Nephron (organoid): ENCODE data around the gene DEAF1.
"Not testable (repeated sequence)": the region's sequence is repeated elsewhere in the genome, so short reads cannot be mapped to it uniquely, and the experiment has no call there.

Source experiments
- H3K27ac Mint-ChIP-seq, 3 experiments: 2 replicates each; pipeline ENCODE4 v1.8.0; 2020; ENCODE audit warnings: mixed read lengths in 3 of 3, mild to moderate bottlenecking in 2 of 3, moderate library complexity in 1 of 3
- H3K27me3 Mint-ChIP-seq: 2 replicates; pipeline ENCODE4 v1.8.0; 2021; ENCODE audit warnings: low read depth, mild to moderate bottlenecking, moderate library complexity, mixed read lengths
- H3K36me3 Mint-ChIP-seq: 2 replicates; pipeline ENCODE4 v1.8.0; 2020; ENCODE audit warnings: low read depth, mixed read lengths
- H3K4me1 Mint-ChIP-seq: 2 replicates; pipeline ENCODE4 v1.8.0; 2020; ENCODE audit warnings: mixed read lengths
- H3K4me3 Mint-ChIP-seq, 3 experiments: 2 replicates each; pipeline ENCODE4 v1.8.0; 2020; ENCODE audit warnings: mild to moderate bottlenecking in 3 of 3, mixed read lengths in 3 of 3, moderate library complexity in 2 of 3
- H3K9me3 Mint-ChIP-seq: 2 replicates; pipeline ENCODE4 v1.8.0; 2020; ENCODE audit warnings: mixed read lengths
- CTCF ChIP-seq, 3 experiments: fragments of 200-600 bp; sonication (generic); IDR thresholded peaks; one replicate each; pipeline ENCODE4 v1.5.0; 2021; ENCODE audit warnings: antibody characterized with exemption in 3 of 3; ENCODE audit not compliant: unreplicated experiment in 3 of 3

Gene DEAF1

GRCh38 chr11:693887-694562, 997 bp downstream of the DEAF1 start:
- Mint-ChIP-seq H3K27ac (peak overlapping the region; percentile 83 to 93 (median 93)), H3K4me3 (peak overlapping the region; percentile 80 to 90 (median 90)), H3K36me3 (peaks cover 11% of the 10 kb centered on the region), H3K27me3 (peaks cover 5% of the 10 kb centered on the region), H3K9me3 (no peaks in the 10 kb centered on the region), H3K4me1 (peaks cover 49% of the 10 kb centered on the region)
- TF ChIP-seq CTCF (IDR thresholded peaks at IDR 0.05; ENCODE audit: unreplicated experiment in 3 of 3), result no peak

- Mint-ChIP-seq H3K9me3 (no peaks in the 10 kb centered on the region), H3K36me3 (peaks cover 15% of the 10 kb centered on the region), H3K4me3 (peak overlapping the region; percentile 80 to 90 (median 90)), H3K27ac (peak overlapping the region; percentile 83 to 93 (median 93)), H3K27me3 (peaks cover 5% of the 10 kb centered on the region), H3K4me1 (peaks cover 48% of the 10 kb centered on the region)
- no peak for TF ChIP-seq CTCF (IDR thresholded peaks at IDR 0.05; ENCODE audit: unreplicated experiment in 3 of 3)
These were observed 1.6 kb downstream of the DEAF1 start for GRCh38 chr11:693415-693831.

- H3K9me3 Mint-ChIP-seq, result no peaks in the 10 kb centered on the region
- peaks cover 5% of the 10 kb centered on the region for H3K27me3 Mint-ChIP-seq
- peak overlapping the region; percentile 80 to 90 (median 90) for H3K4me3 Mint-ChIP-seq
- H3K27ac Mint-ChIP-seq, result peak overlapping the region; percentile 83 to 93 (median 93)
- peaks cover 43% of the 10 kb centered on the region for H3K4me1 Mint-ChIP-seq
- no peak for TF ChIP-seq CTCF (IDR thresholded peaks at IDR 0.05; ENCODE audit: unreplicated experiment in 3 of 3)
- H3K36me3 Mint-ChIP-seq, result peaks cover 18% of the 10 kb centered on the region
These were observed 2.1 kb downstream of the DEAF1 start for GRCh38 chr11:692824-693414.

- Mint-ChIP-seq H3K9me3 (no peaks in the 10 kb centered on the region), H3K4me1 (peaks cover 34% of the 10 kb centered on the region), H3K27ac (peak overlapping the region; percentile 37 to 61 (median 47)), H3K36me3 (peaks cover 21% of the 10 kb centered on the region), H3K4me3 (peak overlapping the region; percentile 21 to 37 (median 22)), H3K27me3 (peaks cover 5% of the 10 kb centered on the region)
- TF ChIP-seq CTCF (IDR thresholded peaks at IDR 0.05; ENCODE audit: unreplicated experiment in 3 of 3), result no peak
These were observed 3.1 kb downstream of the DEAF1 start for GRCh38 chr11:691710-692590.

- no peak for TF ChIP-seq CTCF (IDR thresholded peaks at IDR 0.05; ENCODE audit: unreplicated experiment in 3 of 3)
- Mint-ChIP-seq H3K4me3 (peak overlapping the region; percentile 23 to 37 (median 31)), H3K4me1 (peaks cover 29% of the 10 kb centered on the region), H3K27me3 (peaks cover 5% of the 10 kb centered on the region), H3K36me3 (peaks cover 28% of the 10 kb centered on the region), H3K9me3 (no peaks in the 10 kb centered on the region), H3K27ac (peak overlapping the region; percentile 47 to 93 (median 87))
These were observed 4.0 kb downstream of the DEAF1 start for GRCh38 chr11:690738-691633.

GRCh38 chr11:690244-690643, 4.8 kb downstream of the DEAF1 start:
- H3K27me3 Mint-ChIP-seq, H3K9me3 Mint-ChIP-seq, H3K4me3 Mint-ChIP-seq: not testable (repeated sequence)
- Mint-ChIP-seq H3K27ac (peak overlapping the region in 1 of 3 experiments; percentile 93), H3K36me3 (peaks cover 28% of the 10 kb centered on the region), H3K4me1 (peaks cover 29% of the 10 kb centered on the region)
